GM23338 (cell line): ENCODE measurements around the gene FAM124B.

Source experiments
- CREB1 ChIP-seq: fragments of 250-450 bp; sonication (Bioruptor Pico); IDR thresholded peaks from 2 replicates; pipeline ENCODE4 v1.5.0; 2020; ENCODE audit warnings: low read depth, mild to moderate bottlenecking, moderate library complexity
- EZH2 ChIP-seq: fragments of 200-600 bp; sonication (generic); IDR thresholded peaks from one replicate; pipeline ENCODE4 v1.8.0; 2017; ENCODE audit warnings: antibody characterized with exemption, mild to moderate bottlenecking, low read depth; ENCODE audit not compliant: unreplicated experiment
- EZH2phosphoT487 ChIP-seq: fragments of 200-600 bp; sonication (generic); IDR thresholded peaks from one replicate; pipeline ENCODE4 v1.8.1; 2018; ENCODE audit warnings: antibody characterized with exemption; ENCODE audit not compliant: unreplicated experiment
- POLR2AphosphoS5 ChIP-seq: IDR thresholded peaks from 2 replicates; pipeline ENCODE4 v1.6.1; 2016; ENCODE audit warnings: antibody characterized with exemption, low read depth
- TF ChIP-seq, protein P1 (sequence below), 2 experiments: fragments of 200-600 bp in 1 of 2; sonication (generic) in 1 of 2; conservative IDR thresholded peaks; 2 replicates each; pipeline versions ENCODE4 v1.5.1 to v1.6.1; 2016 to 2017; ENCODE audit warnings: antibody characterized with exemption in 2 of 2, low read depth in 2 of 2, mild to moderate bottlenecking in 2 of 2, moderate library complexity in 1 of 2

DNA sequence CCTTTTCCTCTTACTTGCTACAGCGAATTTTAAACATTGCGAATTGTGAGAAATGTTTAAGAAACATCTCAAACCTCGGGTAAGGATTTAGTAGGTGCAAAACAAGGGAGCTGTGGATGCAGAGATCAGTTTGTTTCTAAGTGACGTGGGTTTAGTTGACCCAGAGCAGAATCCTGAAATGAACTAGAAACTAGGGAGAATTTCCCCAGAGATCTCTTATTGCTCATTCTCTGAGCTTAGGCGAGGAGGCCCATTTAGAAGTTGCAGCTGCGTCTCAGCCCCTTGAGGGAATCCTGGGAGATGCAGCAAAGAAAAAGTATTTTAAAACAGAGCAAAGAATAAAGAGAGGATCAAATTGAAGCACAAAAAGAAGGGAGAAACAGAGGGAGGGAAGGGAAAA, 29.3 kb downstream of the FAM124B start:
- TF ChIP-seq, protein P1, sequence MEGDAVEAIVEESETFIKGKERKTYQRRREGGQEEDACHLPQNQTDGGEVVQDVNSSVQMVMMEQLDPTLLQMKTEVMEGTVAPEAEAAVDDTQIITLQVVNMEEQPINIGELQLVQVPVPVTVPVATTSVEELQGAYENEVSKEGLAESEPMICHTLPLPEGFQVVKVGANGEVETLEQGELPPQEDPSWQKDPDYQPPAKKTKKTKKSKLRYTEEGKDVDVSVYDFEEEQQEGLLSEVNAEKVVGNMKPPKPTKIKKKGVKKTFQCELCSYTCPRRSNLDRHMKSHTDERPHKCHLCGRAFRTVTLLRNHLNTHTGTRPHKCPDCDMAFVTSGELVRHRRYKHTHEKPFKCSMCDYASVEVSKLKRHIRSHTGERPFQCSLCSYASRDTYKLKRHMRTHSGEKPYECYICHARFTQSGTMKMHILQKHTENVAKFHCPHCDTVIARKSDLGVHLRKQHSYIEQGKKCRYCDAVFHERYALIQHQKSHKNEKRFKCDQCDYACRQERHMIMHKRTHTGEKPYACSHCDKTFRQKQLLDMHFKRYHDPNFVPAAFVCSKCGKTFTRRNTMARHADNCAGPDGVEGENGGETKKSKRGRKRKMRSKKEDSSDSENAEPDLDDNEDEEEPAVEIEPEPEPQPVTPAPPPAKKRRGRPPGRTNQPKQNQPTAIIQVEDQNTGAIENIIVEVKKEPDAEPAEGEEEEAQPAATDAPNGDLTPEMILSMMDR (conservative IDR thresholded peaks at IDR 0.05; ENCODE audit: low read depth in 2 of 2), result no peak; a peak in 1 of 4 replicates
- TF ChIP-seq EZH2 (no peak), CREB1 (CRISPR knock-in tag) (no peak), EZH2phosphoT487 (no peak), POLR2AphosphoS5 (no peak)
